Activated T-helper 1 cell treated with anti-CD3 and anti-CD28 coated beads, Interleukin-2, amount 50 U/mL, for 16 hours (primary cell): Measurements from ENCODE around the gene SLX9.
"Not testable (repeated sequence)": the region's sequence is repeated elsewhere in the genome, so short reads cannot be mapped to it uniquely, and the experiment has no call there.

Experiments
- DNase-seq, 2 donors: peaks; one replicate each; pipeline ENCODE4 v3.0.0-alpha.2; 2020; ENCODE audit warnings: low read depth in 1 of 2, low spot score in 1 of 2

Gene SLX9

GRCh38 chr21:44902268-44903049 lies 37.4 kb upstream of the SLX9 start:
- no peak for DNase-seq

GRCh38 chr21:44903050-44903685 lies 36.7 kb upstream of the SLX9 start:
- DNase-seq, result no peak

GRCh38 chr21:44903689-44904088 lies 36.1 kb upstream of the SLX9 start:
- DNase-seq, result no peak

GRCh38 chr21:44904141-44904923 lies 35.5 kb upstream of the SLX9 start:
- DNase-seq, result no peak

- DNase-seq, result no peak
These were observed 34.7 kb upstream of the SLX9 start for GRCh38 chr21:44905016-44905727.

- no peak for DNase-seq
These were observed 34.1 kb upstream of the SLX9 start for GRCh38 chr21:44905728-44906090.

- no peak for DNase-seq
These were observed 32.4 kb upstream of the SLX9 start for GRCh38 chr21:44907225-44907965.

GRCh38 chr21:44907966-44908895 lies 31.6 kb upstream of the SLX9 start:
- DNase-seq, result no peak

GRCh38 chr21:44908908-44909307 lies 30.9 kb upstream of the SLX9 start:
- no peak for DNase-seq

GRCh38 chr21:44909719-44910118 lies 30.1 kb upstream of the SLX9 start:
- DNase-seq, result no peak

GRCh38 chr21:44910229-44911067 lies 29.4 kb upstream of the SLX9 start:
- DNase-seq, result no peak

- no peak for DNase-seq
These were observed 28.8 kb upstream of the SLX9 start for GRCh38 chr21:44911068-44911383.

GRCh38 chr21:44911384-44912157 lies 28.3 kb upstream of the SLX9 start:
- peak in 1 of 2 donors; percentile 32 for DNase-seq

- DNase-seq, result no peak
These were observed 27.7 kb upstream of the SLX9 start for GRCh38 chr21:44912158-44912473.

GRCh38 chr21:44912506-44913412 lies 27.1 kb upstream of the SLX9 start:
- not testable (repeated sequence) for DNase-seq

GRCh38 chr21:44913425-44914175 lies 26.2 kb upstream of the SLX9 start:
- no peak for DNase-seq
